Stimulated activated naive CD8-positive, alpha-beta T cell treated with anti-CD3 and anti-CD28 coated beads, Interleukin-15, Interleukin-2, amounts not matched to agents 100 ng/mL and 50 ng/mL, for 24 hours (primary cell): Measurements from ENCODE around the gene NXF1.
"Not testable (repeated sequence)": the region's sequence is repeated elsewhere in the genome, so short reads cannot be mapped to it uniquely, and the experiment has no call there.

Experiments used
- H3K27ac Mint-ChIP-seq: one replicate; pipeline ENCODE4 v1.8.0; 2021; ENCODE audit warnings: mild to moderate bottlenecking, mixed read lengths
- H3K27me3 Mint-ChIP-seq: one replicate; pipeline ENCODE4 v1.8.0; 2021; ENCODE audit warnings: mixed read lengths
- H3K36me3 Mint-ChIP-seq: one replicate; pipeline ENCODE4 v1.8.0; 2021; ENCODE audit warnings: low read depth, mixed read lengths
- H3K4me1 Mint-ChIP-seq: one replicate; pipeline ENCODE4 v1.8.0; 2021; ENCODE audit warnings: low read depth, mixed read lengths
- H3K4me3 Mint-ChIP-seq: one replicate; pipeline ENCODE4 v1.8.0; 2021; ENCODE audit warnings: mild to moderate bottlenecking, mixed read lengths
- H3K9me3 Mint-ChIP-seq: one replicate; pipeline ENCODE4 v1.8.0; 2021; ENCODE audit warnings: mixed read lengths

The NXF1 gene

GRCh38 chr11:62805076-62805892 is at the start of gene NXF1:
Gene NXF1 (minus strand): TSS chr11:62805440. CDS start chr11:62805356, 84 bp downstream.
- Mint-ChIP-seq H3K4me3 (peak within 1 kb of the TSS; percentile 99), H3K27ac (peak within 1 kb of the TSS; percentile 97), H3K4me1 (peaks cover 38% of the 10 kb centered on the region), H3K36me3 (peaks cover 41% of the 10 kb centered on the region), H3K9me3 (no peaks in the 10 kb centered on the region), H3K27me3 (no peaks in the 10 kb centered on the region)

GRCh38 chr11:62854013-62854824 is 49.0 kb upstream of the NXF1 start:
- Mint-ChIP-seq H3K4me3 (peak overlapping the region; percentile 98), H3K27ac (peak overlapping the region; percentile 99), H3K27me3 (peaks cover 6% of the 10 kb centered on the region), H3K4me1 (peaks cover 67% of the 10 kb centered on the region), H3K36me3 (peaks cover 65% of the 10 kb centered on the region), H3K9me3 (no peaks in the 10 kb centered on the region)

- Mint-ChIP-seq H3K36me3 (peaks cover 63% of the 10 kb centered on the region), H3K9me3 (no peaks in the 10 kb centered on the region), H3K27ac (peak overlapping the region; percentile 99), H3K4me3 (peak overlapping the region; percentile 98), H3K4me1 (peaks cover 63% of the 10 kb centered on the region), H3K27me3 (peaks cover 6% of the 10 kb centered on the region)
Observed at GRCh38 chr11:62853279-62853965, 48.2 kb upstream of the NXF1 start.

GRCh38 chr11:62852523-62853188 is 47.4 kb upstream of the NXF1 start:
- H3K27ac Mint-ChIP-seq, result peak overlapping the region; percentile 99
- H3K9me3 Mint-ChIP-seq, result no peaks in the 10 kb centered on the region
- H3K36me3 Mint-ChIP-seq, result peaks cover 56% of the 10 kb centered on the region
- peak overlapping the region; percentile 98 for H3K4me3 Mint-ChIP-seq
- H3K27me3 Mint-ChIP-seq, result peaks cover 6% of the 10 kb centered on the region
- H3K4me1 Mint-ChIP-seq, result peaks cover 56% of the 10 kb centered on the region

- H3K36me3 Mint-ChIP-seq, result peaks cover 54% of the 10 kb centered on the region
- peaks cover 6% of the 10 kb centered on the region for H3K27me3 Mint-ChIP-seq
- H3K27ac Mint-ChIP-seq, result peak overlapping the region; percentile 99
- H3K4me3 Mint-ChIP-seq, result peak overlapping the region; percentile 98
- peaks cover 49% of the 10 kb centered on the region for H3K4me1 Mint-ChIP-seq
- no peaks in the 10 kb centered on the region for H3K9me3 Mint-ChIP-seq
Observed at GRCh38 chr11:62851807-62852522, 46.7 kb upstream of the NXF1 start.

- peaks cover 49% of the 10 kb centered on the region for H3K36me3 Mint-ChIP-seq
- peaks cover 45% of the 10 kb centered on the region for H3K4me1 Mint-ChIP-seq
- H3K4me3 Mint-ChIP-seq, result peak overlapping the region; percentile 98
- H3K9me3 Mint-ChIP-seq, result no peaks in the 10 kb centered on the region
- peaks cover 6% of the 10 kb centered on the region for H3K27me3 Mint-ChIP-seq
- H3K27ac Mint-ChIP-seq, result peak overlapping the region; percentile 99
Observed at GRCh38 chr11:62850911-62851806, 45.9 kb upstream of the NXF1 start.

GRCh38 chr11:62847767-62848314 is 42.6 kb upstream of the NXF1 start:
- Mint-ChIP-seq H3K4me1 (peaks cover 16% of the 10 kb centered on the region), H3K27ac (no peak overlapping the region), H3K4me3 (no peak overlapping the region), H3K36me3 (peaks cover 16% of the 10 kb centered on the region), H3K27me3 (no peaks in the 10 kb centered on the region), H3K9me3 (no peaks in the 10 kb centered on the region)

GRCh38 chr11:62846177-62846576 is 40.9 kb upstream of the NXF1 start:
- Mint-ChIP-seq H3K4me1 (peaks cover 3% of the 10 kb centered on the region), H3K4me3 (no peak overlapping the region)

GRCh38 chr11:62844154-62844553 is 38.9 kb upstream of the NXF1 start:
- H3K4me3 Mint-ChIP-seq, result no peak overlapping the region
- H3K9me3 Mint-ChIP-seq, result no peaks in the 10 kb centered on the region
- H3K4me1 Mint-ChIP-seq, result peaks cover 17% of the 10 kb centered on the region
- H3K27ac Mint-ChIP-seq, result no peak overlapping the region
- peaks cover 5% of the 10 kb centered on the region for H3K36me3 Mint-ChIP-seq
- H3K27me3 Mint-ChIP-seq, result no peaks in the 10 kb centered on the region

More at GRCh38 chr11:62846177-62846576, 40.9 kb upstream of the NXF1 start:
- Mint-ChIP-seq H3K36me3 (no peaks in the 10 kb centered on the region), H3K9me3 (no peaks in the 10 kb centered on the region), H3K27me3 (no peaks in the 10 kb centered on the region), H3K27ac (no peak overlapping the region)

- Mint-ChIP-seq H3K4me1 (peaks cover 22% of the 10 kb centered on the region), H3K27me3 (no peaks in the 10 kb centered on the region), H3K36me3 (peaks cover 10% of the 10 kb centered on the region), H3K4me3 (no peak overlapping the region), H3K9me3 (no peaks in the 10 kb centered on the region), H3K27ac (no peak overlapping the region)
Observed at GRCh38 chr11:62843466-62843865, 38.2 kb upstream of the NXF1 start.

GRCh38 chr11:62842891-62843290 is 37.7 kb upstream of the NXF1 start:
- not testable (repeated sequence) for H3K27me3 Mint-ChIP-seq, H3K27ac Mint-ChIP-seq, H3K9me3 Mint-ChIP-seq, H3K4me3 Mint-ChIP-seq
- peaks cover 10% of the 10 kb centered on the region for H3K36me3 Mint-ChIP-seq
- peaks cover 22% of the 10 kb centered on the region for H3K4me1 Mint-ChIP-seq

- Mint-ChIP-seq H3K9me3 (no peaks in the 10 kb centered on the region), H3K36me3 (peaks cover 17% of the 10 kb centered on the region), H3K4me1 (peaks cover 29% of the 10 kb centered on the region), H3K27me3 (no peaks in the 10 kb centered on the region), H3K4me3 (no peak overlapping the region), H3K27ac (no peak overlapping the region)
Observed at GRCh38 chr11:62842171-62842741, 37.0 kb upstream of the NXF1 start.
